ENCODE data around the gene FKBP5.

The FKBP5 gene

DNA sequence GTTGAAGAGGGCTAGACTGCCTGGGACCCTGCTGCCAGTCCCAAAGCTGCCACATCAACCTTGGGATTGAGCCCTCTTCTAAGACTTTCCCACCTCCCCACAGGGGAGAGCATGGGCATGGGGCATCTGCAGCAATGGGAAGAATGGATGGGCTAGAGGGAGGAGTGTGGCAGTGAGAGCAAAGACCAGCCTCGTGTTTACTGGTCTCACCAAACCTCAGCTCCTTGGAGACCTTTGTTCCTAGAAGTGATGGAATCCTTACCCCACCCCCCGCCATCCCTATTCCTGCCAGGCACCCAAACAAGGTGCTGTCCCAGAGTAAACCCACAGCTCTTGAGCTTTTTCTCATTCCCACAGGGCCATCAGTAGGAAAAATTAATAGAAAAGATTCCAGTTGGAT, 28.1 kb upstream of the FKBP5 start:
- no peak for DNase-seq (ENCODE audit: low read depth in 1 of 2, low spot score in 1 of 2)
- Histone ChIP-seq H3K27ac (replicated peaks) (no peak overlapping the region), H3K4me3 (replicated peaks; ENCODE audit: insufficient read depth, low read length) (no peak overlapping the region), H3K27me3 (ENCODE audit: insufficient read depth, poor library complexity, severe bottlenecking) (no peaks in the 10 kb centered on the region)
- TF ChIP-seq GABPA (IDR thresholded peaks at IDR 0.05; ENCODE audit: low read depth) = no peak
- no peak for TF ChIP-seq POLR2AphosphoS5 (IDR thresholded peaks at IDR 0.05; ENCODE audit: low read depth)
- TF ChIP-seq SPI1 (IDR thresholded peaks at IDR 0.05; ENCODE audit: borderline replicate concordance, low read depth) = no peak
- TF ChIP-seq, protein P1, sequence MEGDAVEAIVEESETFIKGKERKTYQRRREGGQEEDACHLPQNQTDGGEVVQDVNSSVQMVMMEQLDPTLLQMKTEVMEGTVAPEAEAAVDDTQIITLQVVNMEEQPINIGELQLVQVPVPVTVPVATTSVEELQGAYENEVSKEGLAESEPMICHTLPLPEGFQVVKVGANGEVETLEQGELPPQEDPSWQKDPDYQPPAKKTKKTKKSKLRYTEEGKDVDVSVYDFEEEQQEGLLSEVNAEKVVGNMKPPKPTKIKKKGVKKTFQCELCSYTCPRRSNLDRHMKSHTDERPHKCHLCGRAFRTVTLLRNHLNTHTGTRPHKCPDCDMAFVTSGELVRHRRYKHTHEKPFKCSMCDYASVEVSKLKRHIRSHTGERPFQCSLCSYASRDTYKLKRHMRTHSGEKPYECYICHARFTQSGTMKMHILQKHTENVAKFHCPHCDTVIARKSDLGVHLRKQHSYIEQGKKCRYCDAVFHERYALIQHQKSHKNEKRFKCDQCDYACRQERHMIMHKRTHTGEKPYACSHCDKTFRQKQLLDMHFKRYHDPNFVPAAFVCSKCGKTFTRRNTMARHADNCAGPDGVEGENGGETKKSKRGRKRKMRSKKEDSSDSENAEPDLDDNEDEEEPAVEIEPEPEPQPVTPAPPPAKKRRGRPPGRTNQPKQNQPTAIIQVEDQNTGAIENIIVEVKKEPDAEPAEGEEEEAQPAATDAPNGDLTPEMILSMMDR (IDR thresholded peaks at IDR 0.05; ENCODE audit: insufficient read depth, low read length) = no peak
- TF ChIP-seq, protein P2, sequence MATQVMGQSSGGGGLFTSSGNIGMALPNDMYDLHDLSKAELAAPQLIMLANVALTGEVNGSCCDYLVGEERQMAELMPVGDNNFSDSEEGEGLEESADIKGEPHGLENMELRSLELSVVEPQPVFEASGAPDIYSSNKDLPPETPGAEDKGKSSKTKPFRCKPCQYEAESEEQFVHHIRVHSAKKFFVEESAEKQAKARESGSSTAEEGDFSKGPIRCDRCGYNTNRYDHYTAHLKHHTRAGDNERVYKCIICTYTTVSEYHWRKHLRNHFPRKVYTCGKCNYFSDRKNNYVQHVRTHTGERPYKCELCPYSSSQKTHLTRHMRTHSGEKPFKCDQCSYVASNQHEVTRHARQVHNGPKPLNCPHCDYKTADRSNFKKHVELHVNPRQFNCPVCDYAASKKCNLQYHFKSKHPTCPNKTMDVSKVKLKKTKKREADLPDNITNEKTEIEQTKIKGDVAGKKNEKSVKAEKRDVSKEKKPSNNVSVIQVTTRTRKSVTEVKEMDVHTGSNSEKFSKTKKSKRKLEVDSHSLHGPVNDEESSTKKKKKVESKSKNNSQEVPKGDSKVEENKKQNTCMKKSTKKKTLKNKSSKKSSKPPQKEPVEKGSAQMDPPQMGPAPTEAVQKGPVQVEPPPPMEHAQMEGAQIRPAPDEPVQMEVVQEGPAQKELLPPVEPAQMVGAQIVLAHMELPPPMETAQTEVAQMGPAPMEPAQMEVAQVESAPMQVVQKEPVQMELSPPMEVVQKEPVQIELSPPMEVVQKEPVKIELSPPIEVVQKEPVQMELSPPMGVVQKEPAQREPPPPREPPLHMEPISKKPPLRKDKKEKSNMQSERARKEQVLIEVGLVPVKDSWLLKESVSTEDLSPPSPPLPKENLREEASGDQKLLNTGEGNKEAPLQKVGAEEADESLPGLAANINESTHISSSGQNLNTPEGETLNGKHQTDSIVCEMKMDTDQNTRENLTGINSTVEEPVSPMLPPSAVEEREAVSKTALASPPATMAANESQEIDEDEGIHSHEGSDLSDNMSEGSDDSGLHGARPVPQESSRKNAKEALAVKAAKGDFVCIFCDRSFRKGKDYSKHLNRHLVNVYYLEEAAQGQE (IDR thresholded peaks at IDR 0.05; ENCODE audit: insufficient replicate concordance, low read depth) = no peak

DNA sequence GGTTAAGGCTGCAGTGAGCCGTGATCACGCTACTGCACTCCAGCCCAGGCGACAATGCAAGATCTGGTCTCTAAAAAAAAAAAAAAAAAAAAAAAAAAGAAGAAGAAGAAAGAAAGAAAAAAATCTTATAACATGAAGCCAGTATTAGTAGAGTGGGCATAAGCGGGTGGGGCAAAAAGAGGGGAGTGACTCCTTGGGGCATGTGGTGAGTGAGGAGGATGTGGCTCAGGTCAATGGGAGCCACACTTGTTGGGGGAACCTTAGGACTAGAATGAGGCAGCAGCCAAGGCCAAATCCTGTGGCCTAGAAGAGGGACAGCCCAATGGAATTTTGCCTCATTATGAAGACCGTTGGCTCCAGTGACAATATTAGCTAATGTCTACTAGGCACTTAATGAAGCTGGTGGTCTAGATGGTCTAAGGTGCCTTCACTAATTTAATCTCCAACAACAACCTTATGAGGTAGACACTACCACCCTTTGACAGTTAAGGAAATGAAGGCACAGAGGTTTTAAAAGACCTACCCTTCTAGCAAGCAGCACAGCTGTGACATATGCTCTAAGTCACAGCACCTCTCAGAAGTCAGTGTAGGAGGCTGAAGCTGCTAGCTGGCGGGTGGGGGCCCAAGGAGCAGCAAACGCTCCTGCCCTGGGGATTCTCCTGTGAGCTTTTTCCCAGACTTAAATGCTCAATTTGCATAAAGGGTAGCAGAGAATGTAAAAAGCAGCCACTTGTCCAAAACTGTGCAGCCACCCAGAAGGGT, 24.5 kb upstream of the FKBP5 start:
- TF ChIP-seq, protein P2 (IDR thresholded peaks at IDR 0.05; ENCODE audit: insufficient replicate concordance, low read depth) = no peak
- TF ChIP-seq GABPA (IDR thresholded peaks at IDR 0.05; ENCODE audit: low read depth) (no peak), SPI1 (IDR thresholded peaks at IDR 0.05; ENCODE audit: borderline replicate concordance, low read depth) (no peak)
- Histone ChIP-seq H3K27me3 (ENCODE audit: insufficient read depth, poor library complexity, severe bottlenecking) (no peaks in the 10 kb centered on the region), H3K4me3 (replicated peaks; ENCODE audit: insufficient read depth, low read length) (no peak overlapping the region), H3K27ac (replicated peaks) (no peak overlapping the region)
- DNase-seq (ENCODE audit: low read depth in 1 of 2, low spot score in 1 of 2) = no peak

DNA sequence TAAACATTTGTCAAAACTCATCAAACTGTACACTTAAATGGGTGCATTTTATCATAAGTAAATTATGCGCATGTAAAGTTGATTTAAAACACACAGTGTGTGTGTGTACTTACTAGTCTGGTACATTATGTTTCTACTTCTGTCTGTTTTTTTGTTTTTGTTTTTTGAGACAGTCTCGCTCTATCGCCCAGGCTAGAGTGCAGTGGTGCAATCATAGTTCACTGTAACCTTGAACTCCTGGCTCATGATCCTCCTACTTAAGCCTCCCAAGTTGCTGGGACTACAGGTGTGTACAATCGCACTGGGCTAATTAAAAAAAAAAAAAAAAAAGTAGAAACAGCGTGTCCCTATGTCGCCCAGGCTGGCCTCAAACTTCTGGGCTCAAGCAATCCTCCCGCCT, 23.0 kb upstream of the FKBP5 start:
- no peak for TF ChIP-seq SPI1 (IDR thresholded peaks at IDR 0.05; ENCODE audit: borderline replicate concordance, low read depth)
- TF ChIP-seq, protein P2 (IDR thresholded peaks at IDR 0.05; ENCODE audit: insufficient replicate concordance, low read depth) = no peak
- no peak overlapping the region for H3K4me3 ChIP-seq (replicated peaks; ENCODE audit: insufficient read depth, low read length)
- H3K27ac ChIP-seq (replicated peaks) = no peak overlapping the region
- no peaks in the 10 kb centered on the region for H3K27me3 ChIP-seq (ENCODE audit: insufficient read depth, poor library complexity, severe bottlenecking)
- DNase-seq (ENCODE audit: low read depth in 1 of 2, low spot score in 1 of 2) = no peak

DNA sequence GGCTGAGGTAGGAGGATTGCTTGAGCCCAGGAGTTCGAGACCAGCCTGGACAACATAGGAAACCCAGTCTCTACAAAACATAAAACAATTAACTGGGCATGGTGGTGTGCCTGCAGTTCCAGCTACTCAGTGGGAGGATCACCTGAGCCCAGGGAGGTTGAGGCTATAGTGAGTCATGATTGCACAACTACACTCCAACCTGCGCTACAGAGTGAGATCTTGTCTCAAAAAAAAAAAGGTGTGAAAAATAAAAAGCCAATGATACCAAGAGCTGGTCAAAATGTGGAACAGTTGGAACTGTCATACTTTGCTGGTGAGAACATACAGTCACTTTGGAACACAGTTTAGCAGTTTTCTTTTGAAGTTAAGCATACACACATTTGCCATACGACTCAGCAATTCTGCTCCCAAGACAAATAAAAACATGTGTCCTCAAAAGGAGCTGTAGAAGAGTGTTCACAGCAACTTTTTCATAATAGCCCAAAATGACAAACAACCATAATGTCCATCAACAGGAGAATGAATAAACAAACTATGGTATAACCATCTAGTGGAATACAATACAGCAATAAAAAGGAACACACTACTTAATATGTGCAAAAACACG, 21.6 kb upstream of the FKBP5 start:
- Histone ChIP-seq H3K27me3 (ENCODE audit: insufficient read depth, poor library complexity, severe bottlenecking) (no peaks in the 10 kb centered on the region), H3K27ac (replicated peaks) (no peak overlapping the region), H3K4me3 (replicated peaks; ENCODE audit: insufficient read depth, low read length) (no peak overlapping the region)
- TF ChIP-seq, protein P1 (IDR thresholded peaks at IDR 0.05; ENCODE audit: insufficient read depth, low read length) = no peak
- TF ChIP-seq, protein P2 (IDR thresholded peaks at IDR 0.05; ENCODE audit: insufficient replicate concordance, low read depth) = no peak
- TF ChIP-seq POLR2AphosphoS5 (IDR thresholded peaks at IDR 0.05; ENCODE audit: low read depth) = no peak
- no peak for TF ChIP-seq SPI1 (IDR thresholded peaks at IDR 0.05; ENCODE audit: borderline replicate concordance, low read depth)
- no peak for TF ChIP-seq GABPA (IDR thresholded peaks at IDR 0.05; ENCODE audit: low read depth)
- no peak for DNase-seq (ENCODE audit: low read depth in 1 of 2, low spot score in 1 of 2)
